Panc1 (cell line): Measurements from ENCODE around the gene ZFHX2. TPM values are rescaled to one million over a fixed set of nuclear protein-coding genes. Genes with fewer than 3 reads are reported as not detected.

Source experiments
- ATAC-seq: fragments of 200-7000 bp; cut with Tn5 transposase; 2 replicates; pipeline ENCODE4 v1.9.1; 2020; ENCODE audit warnings: mild to moderate bottlenecking, moderate library complexity
- BruUV-seq: library from RNA; stranded (reverse); fragments of 400-500 nt; replicated peaks from 2 replicates; lab custom pipeline; 2021; lab: Mats Ljungman, UMichigan
- CTCF ChIA-PET: fragments of 300-600 bp; sonication (Branson Sonifier 250); formaldehyde crosslinking; loops from one replicate; lab custom pipeline; 2022; ENCODE audit warnings: antibody characterized with exemption; lab: Charles Lee
- POLR2A ChIA-PET: fragments of 300-600 bp; sonication (Branson Sonifier 250); formaldehyde crosslinking; loops from one replicate; lab custom pipeline; 2022; ENCODE audit warnings: antibody characterized with exemption; lab: Charles Lee
- DNase-seq: peaks from one replicate; pipeline ENCODE4 v3.0.0-alpha.2; 2010; ENCODE audit warnings: low read depth, low spot score
- H3K27ac ChIP-seq: 2 replicates; pipeline ENCODE4 v1.5.1; 2011; ENCODE audit warnings: mild to moderate bottlenecking, low read length, inconsistent platforms
- H3K27me3 ChIP-seq: fragments of 200-500 bp; sonication (Bioruptor generic); 2 replicates; pipeline ENCODE4 v1.6.0; 2014; ENCODE audit warnings: low read length, inconsistent platforms; ENCODE audit not compliant: control insufficient read depth, insufficient read depth
- H3K36me3 ChIP-seq: fragments of 200-500 bp; sonication (Bioruptor generic); 2 replicates; pipeline ENCODE4 v1.5.1; 2014; ENCODE audit warnings: inconsistent platforms, mild to moderate bottlenecking, low read length, moderate library complexity; ENCODE audit not compliant: control insufficient read depth, insufficient read depth
- H3K4me1 ChIP-seq: 2 replicates; pipeline ENCODE4 v1.5.1; 2011; ENCODE audit warnings: inconsistent platforms, mild to moderate bottlenecking, low read length, moderate library complexity; ENCODE audit not compliant: control insufficient read depth, insufficient read depth
- H3K4me3 ChIP-seq, 2 experiments: 2 replicates each; pipeline ENCODE4 v1.5.1; 2011 to 2012; ENCODE audit warnings: low read depth in 2 of 2, low read length in 2 of 2, mild to moderate bottlenecking in 2 of 2, inconsistent platforms in 1 of 2, moderate library complexity in 1 of 2
- H3K9me3 ChIP-seq: fragments of 200-500 bp; sonication (Bioruptor generic); 2 replicates; pipeline ENCODE4 v1.5.1; 2014; ENCODE audit warnings: low read depth, mild to moderate bottlenecking, inconsistent platforms, low read length, moderate library complexity; ENCODE audit not compliant: control insufficient read depth, insufficient read depth
- POLR2AphosphoS5 ChIP-seq: IDR thresholded peaks from 2 replicates; pipeline ENCODE4 v1.6.1; 2012; ENCODE audit warnings: mild to moderate bottlenecking, low read depth, low read length, moderate library complexity
- SIN3A ChIP-seq: IDR thresholded peaks from 2 replicates; pipeline ENCODE4 v1.6.1; 2012; ENCODE audit warnings: low read depth, mild to moderate bottlenecking, low read length, moderate library complexity, borderline replicate concordance; ENCODE audit not compliant: insufficient read depth
- TCF7L2 ChIP-seq: IDR thresholded peaks from 2 replicates; pipeline ENCODE4 v1.6.1; 2011; ENCODE audit warnings: mild to moderate bottlenecking, low read depth, low read length, inconsistent platforms
- in situ Hi-C: cut with HindIII; loops from 2 replicates; pipeline ENCODE4 v1.10.0; 2016; ENCODE audit warnings: low sequenced_read_pairs, low pct_unique_long_range_greater_than_20kb
- intact Hi-C: fragments of 100-400 bp; cut with micrococcal nuclease; formaldehyde crosslinking; loops from one replicate; pipeline ENCODE4 v1.10.0; 2022; ENCODE audit not compliant: unreplicated experiment
- total RNA-seq: library from RNA; stranded (reverse); gene quantifications from one replicate; pipeline ENCODE4 v1.2.1, GENCODE V29; 2021; ENCODE audit not compliant: unreplicated experiment
- TF ChIP-seq, protein P1 (sequence below): fragments of 450-650 bp; IDR thresholded peaks from 2 replicates; pipeline ENCODE4 v1.5.1; 2017; ENCODE audit warnings: mild to moderate bottlenecking
- TF ChIP-seq, protein P2 (sequence below), 2 experiments: IDR thresholded peaks; 2 replicates each; pipeline ENCODE4 v1.6.1; 2011 to 2012; ENCODE audit warnings: low read depth in 2 of 2, control low read depth in 1 of 2, low read length in 1 of 2, mild to moderate bottlenecking in 1 of 2, moderate library complexity in 1 of 2; ENCODE audit not compliant: insufficient read depth in 1 of 2

ZFHX2 gene
- total RNA-seq, 1 experiment from 2014 or later, result 2.4 TPM

DNA sequence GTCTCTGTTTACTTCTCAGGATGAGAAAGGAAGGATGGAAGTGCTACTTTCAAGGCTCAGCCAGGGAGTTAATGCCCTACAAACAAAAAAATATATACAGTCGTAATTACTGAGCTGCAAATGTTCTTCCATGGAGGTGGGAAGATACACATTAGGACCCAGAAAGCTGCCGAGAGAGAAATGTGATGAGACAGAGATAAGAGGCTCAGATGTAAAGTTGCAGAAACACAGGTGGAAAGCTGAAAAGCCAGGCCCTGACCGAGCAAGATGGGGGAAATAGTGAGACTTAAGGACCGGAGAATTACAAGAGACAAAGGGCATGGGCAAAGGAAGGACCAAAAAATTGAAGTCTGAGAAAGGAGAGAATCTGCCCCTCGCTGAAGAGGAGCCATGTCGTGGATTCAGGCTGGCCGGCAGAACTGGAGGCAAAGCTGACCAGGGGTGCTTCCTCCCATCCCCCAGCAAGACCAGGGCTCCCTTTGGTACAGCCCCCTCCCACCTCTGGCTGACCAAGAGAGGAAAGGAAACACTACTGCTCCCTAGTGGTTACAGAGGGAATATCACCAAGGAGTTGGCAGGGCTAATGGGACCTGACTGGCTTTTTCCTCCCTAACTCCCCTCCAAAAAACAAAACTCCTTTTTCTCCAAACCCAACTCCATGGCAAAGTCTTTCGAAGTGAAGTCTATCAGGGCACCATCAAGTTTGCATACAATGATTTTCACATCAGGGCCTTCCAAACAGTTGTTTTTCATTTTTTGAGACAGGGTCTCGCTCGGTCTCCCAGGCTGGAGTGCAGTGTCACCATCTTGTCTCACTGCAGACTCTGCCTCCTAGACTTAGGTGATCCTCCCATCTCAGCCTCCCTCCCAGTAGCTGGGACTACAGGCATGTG, 12.1 kb downstream of the ZFHX2 start:
- no peak overlapping the region for H3K27ac ChIP-seq
- ChIA-PET CTCF (no interaction called here), POLR2A (no interaction called here)
- no peak overlapping the region for H3K4me3 ChIP-seq
- H3K27me3 ChIP-seq, result no peaks in the 10 kb centered on the region
- no peaks in the 10 kb centered on the region for H3K9me3 ChIP-seq
- in situ Hi-C loops, result no loop called here
- BruUV-seq, result no TSS peak
- no peaks in the 10 kb centered on the region for H3K36me3 ChIP-seq
- TF ChIP-seq, protein P1, sequence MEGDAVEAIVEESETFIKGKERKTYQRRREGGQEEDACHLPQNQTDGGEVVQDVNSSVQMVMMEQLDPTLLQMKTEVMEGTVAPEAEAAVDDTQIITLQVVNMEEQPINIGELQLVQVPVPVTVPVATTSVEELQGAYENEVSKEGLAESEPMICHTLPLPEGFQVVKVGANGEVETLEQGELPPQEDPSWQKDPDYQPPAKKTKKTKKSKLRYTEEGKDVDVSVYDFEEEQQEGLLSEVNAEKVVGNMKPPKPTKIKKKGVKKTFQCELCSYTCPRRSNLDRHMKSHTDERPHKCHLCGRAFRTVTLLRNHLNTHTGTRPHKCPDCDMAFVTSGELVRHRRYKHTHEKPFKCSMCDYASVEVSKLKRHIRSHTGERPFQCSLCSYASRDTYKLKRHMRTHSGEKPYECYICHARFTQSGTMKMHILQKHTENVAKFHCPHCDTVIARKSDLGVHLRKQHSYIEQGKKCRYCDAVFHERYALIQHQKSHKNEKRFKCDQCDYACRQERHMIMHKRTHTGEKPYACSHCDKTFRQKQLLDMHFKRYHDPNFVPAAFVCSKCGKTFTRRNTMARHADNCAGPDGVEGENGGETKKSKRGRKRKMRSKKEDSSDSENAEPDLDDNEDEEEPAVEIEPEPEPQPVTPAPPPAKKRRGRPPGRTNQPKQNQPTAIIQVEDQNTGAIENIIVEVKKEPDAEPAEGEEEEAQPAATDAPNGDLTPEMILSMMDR, result peak; percentile 82
- no peak for TF ChIP-seq TCF7L2
- intact Hi-C loops, result no loop called here
- no peaks in the 10 kb centered on the region for H3K4me1 ChIP-seq
- ATAC-seq (peak; percentile 86), DNase-seq (no peak)

DNA sequence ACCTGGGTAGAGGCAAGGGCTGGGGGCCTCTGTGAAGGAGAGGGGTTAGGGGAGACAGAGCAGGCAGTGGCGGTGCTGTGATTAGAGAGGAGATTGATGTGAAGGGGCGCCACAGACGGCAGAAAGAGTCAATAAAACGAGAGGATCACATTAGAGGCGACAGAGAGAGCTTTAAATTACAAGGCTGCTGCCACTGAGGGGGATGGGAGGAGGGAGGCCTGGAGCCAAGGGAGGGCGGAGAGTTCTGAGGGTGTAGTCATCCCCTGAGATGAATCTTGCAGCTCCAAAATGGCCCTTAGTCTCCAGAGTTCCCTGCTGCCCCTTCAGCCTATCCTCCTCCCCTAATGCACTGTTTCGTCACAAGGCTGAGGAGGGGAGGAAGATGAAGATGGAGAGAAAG, 12.8 kb downstream of the ZFHX2 start:
- ATAC-seq, result no peak
- CTCF ChIA-PET, result no interaction called here

More for the DNA sequence above, 12.8 kb downstream of the ZFHX2 start:
- DNase-seq, result no peak
- H3K4me3 ChIP-seq, result no peak overlapping the region
- BruUV-seq, result no TSS peak
- H3K36me3 ChIP-seq, result no peaks in the 10 kb centered on the region
- no peak for TF ChIP-seq POLR2AphosphoS5
- TF ChIP-seq, protein P1, result no peak
- TF ChIP-seq TCF7L2, result no peak
- no peak for TF ChIP-seq SIN3A
- TF ChIP-seq, protein P2, sequence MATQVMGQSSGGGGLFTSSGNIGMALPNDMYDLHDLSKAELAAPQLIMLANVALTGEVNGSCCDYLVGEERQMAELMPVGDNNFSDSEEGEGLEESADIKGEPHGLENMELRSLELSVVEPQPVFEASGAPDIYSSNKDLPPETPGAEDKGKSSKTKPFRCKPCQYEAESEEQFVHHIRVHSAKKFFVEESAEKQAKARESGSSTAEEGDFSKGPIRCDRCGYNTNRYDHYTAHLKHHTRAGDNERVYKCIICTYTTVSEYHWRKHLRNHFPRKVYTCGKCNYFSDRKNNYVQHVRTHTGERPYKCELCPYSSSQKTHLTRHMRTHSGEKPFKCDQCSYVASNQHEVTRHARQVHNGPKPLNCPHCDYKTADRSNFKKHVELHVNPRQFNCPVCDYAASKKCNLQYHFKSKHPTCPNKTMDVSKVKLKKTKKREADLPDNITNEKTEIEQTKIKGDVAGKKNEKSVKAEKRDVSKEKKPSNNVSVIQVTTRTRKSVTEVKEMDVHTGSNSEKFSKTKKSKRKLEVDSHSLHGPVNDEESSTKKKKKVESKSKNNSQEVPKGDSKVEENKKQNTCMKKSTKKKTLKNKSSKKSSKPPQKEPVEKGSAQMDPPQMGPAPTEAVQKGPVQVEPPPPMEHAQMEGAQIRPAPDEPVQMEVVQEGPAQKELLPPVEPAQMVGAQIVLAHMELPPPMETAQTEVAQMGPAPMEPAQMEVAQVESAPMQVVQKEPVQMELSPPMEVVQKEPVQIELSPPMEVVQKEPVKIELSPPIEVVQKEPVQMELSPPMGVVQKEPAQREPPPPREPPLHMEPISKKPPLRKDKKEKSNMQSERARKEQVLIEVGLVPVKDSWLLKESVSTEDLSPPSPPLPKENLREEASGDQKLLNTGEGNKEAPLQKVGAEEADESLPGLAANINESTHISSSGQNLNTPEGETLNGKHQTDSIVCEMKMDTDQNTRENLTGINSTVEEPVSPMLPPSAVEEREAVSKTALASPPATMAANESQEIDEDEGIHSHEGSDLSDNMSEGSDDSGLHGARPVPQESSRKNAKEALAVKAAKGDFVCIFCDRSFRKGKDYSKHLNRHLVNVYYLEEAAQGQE (IDR thresholded peaks at IDR 0.05; ENCODE audit: insufficient read depth in 1 of 2, low read depth in 2 of 2, low read length in 1 of 2), result no peak
- H3K9me3 ChIP-seq, result no peaks in the 10 kb centered on the region
- no peaks in the 10 kb centered on the region for H3K27me3 ChIP-seq
- POLR2A ChIA-PET, result no interaction called here
- intact Hi-C loops, result no loop called here
- no peak overlapping the region for H3K27ac ChIP-seq
- in situ Hi-C loops, result no loop called here
- H3K4me1 ChIP-seq, result no peaks in the 10 kb centered on the region
